IPS DF 4.7 (cell line): ENCODE results near the gene VTI1A.
"Not testable (repeated sequence)": the region's sequence is repeated elsewhere in the genome, so short reads cannot be mapped to it uniquely, and the experiment has no call there.

Experiments used
- DNase-seq: peaks from one replicate; pipeline ENCODE4 v3.0.0-alpha.2; 2013; ENCODE audit warnings: low spot score; ENCODE audit errors: extremely low read depth

Gene VTI1A

GRCh38 chr10:112587729-112588128 lies 140.7 kb downstream of the VTI1A start:
- DNase-seq, result no peak

- no peak for DNase-seq
Measured at GRCh38 chr10:112588225-112588990, 141.4 kb downstream of the VTI1A start.

GRCh38 chr10:112589081-112589480 lies 142.1 kb downstream of the VTI1A start:
- DNase-seq, result no peak

- DNase-seq, result not testable (repeated sequence)
Measured at GRCh38 chr10:112590786-112591185, 143.8 kb downstream of the VTI1A start.

- DNase-seq, result no peak
Measured at GRCh38 chr10:112593023-112593422, 146.0 kb downstream of the VTI1A start.

- no peak for DNase-seq
Measured at GRCh38 chr10:112601214-112602090, 154.4 kb downstream of the VTI1A start.

- no peak for DNase-seq
Measured at GRCh38 chr10:112603062-112603461, 156.0 kb downstream of the VTI1A start.

GRCh38 chr10:112605063-112605462 lies 158.0 kb downstream of the VTI1A start:
- no peak for DNase-seq

- DNase-seq, result no peak
Measured at GRCh38 chr10:112607506-112607905, 160.5 kb downstream of the VTI1A start.

- DNase-seq, result no peak
Measured at GRCh38 chr10:112613620-112614019, 166.6 kb downstream of the VTI1A start.

- no peak for DNase-seq
Measured at GRCh38 chr10:112614072-112614471, 167.1 kb downstream of the VTI1A start.

- DNase-seq, result no peak
Measured at GRCh38 chr10:112614586-112614985, 167.6 kb downstream of the VTI1A start.

GRCh38 chr10:112615269-112615668 lies 168.3 kb downstream of the VTI1A start:
- no peak for DNase-seq

- DNase-seq, result no peak
Measured at GRCh38 chr10:112616647-112617046, 169.6 kb downstream of the VTI1A start.

- DNase-seq, result no peak
Measured at GRCh38 chr10:112618814-112619213, 171.8 kb downstream of the VTI1A start.

- DNase-seq, result no peak
Measured at GRCh38 chr10:112619556-112619955, 172.5 kb downstream of the VTI1A start.

GRCh38 chr10:112622786-112623185 lies 175.8 kb downstream of the VTI1A start:
- no peak for DNase-seq

- DNase-seq, result no peak
Measured at GRCh38 chr10:112624546-112625048, 177.6 kb downstream of the VTI1A start.

- DNase-seq, result no peak
Measured at GRCh38 chr10:112628951-112629609, 182.1 kb downstream of the VTI1A start.

GRCh38 chr10:112631501-112632400 lies 184.7 kb downstream of the VTI1A start:
- no peak for DNase-seq
